Midbrain (tissue), 1 donor: ENCODE data around the gene CEP20.
A peak's percentile ranks its signal among the peaks of the same experiment; 100 is the strongest.

Experiments
- DNase-seq: peaks from one replicate; lab custom pipeline; 2025; lab: John Stamatoyannopoulos, UW

Gene CEP20

GRCh38 chr16:15897834-15898254 is 9.4 kb upstream of the CEP20 start:
- no peak for DNase-seq

DNA sequence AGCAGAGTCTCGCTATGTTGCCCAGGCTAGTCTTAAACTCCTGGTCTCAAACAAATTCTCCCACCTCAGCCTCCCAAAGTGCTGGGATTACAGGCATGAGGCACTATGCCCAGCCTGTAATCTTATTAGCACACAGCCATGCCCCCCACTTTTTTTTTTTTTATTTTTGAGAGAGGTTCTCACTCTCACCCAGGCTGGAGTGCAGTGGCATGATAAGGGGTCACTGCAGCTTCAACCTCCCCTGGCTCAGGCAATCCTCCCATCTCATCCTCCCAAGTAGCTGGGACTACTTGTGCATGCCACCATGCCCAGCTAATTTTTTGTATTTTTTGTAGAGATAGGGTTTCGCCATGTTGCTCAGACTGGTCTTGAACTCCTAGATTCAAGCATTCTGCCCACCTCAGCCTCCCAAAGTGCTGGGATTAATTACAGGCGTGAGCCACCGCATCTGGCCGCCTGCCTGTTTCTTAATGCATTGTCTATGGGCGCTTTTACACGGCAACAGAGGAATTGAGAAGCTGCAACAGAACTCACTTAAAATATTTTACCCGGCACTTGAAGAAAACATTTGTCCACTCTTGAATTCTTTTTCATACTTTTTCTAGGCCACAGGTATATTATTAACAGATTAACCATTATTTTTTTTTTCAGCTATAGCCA is 8.8 kb upstream of the CEP20 start:
- no peak for DNase-seq

DNA sequence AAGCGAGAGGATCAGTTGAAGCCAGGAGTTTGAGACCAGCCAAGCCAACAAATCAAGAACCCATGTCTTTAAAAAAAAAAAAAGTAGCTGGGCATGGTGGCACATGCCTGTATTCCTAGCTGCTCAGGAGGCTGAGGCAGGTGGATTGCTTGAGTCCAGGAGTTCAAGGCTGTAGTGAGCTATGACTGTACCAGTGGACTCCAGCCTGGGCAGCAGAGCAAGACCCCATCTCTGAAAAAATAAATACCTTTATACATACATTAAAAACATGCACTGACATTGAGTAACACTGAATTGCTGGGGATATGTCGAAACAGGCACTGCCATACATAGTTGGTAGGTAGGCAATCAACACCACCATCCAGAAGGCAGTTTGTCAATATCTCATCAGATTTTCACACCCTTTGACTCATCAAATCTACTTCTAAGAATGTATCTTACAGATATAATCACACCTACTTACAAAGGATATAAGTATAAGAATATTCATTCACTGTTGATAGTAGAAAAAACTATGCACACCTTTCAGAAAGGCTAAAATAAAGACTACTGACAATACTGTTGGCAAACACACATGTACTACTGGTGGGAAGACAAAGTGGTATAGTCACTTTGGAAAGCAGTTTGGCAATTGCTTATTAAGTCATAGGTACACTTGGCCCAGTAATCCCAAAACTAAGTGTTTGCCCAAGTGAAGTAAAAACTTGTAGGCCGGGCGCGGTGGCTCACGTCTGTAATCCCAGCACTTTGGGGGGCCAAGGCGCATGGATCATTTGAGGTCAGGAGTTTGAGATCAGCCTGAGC is 6.4 kb upstream of the CEP20 start:
- DNase-seq, result no peak

GRCh38 chr16:15891508-15891907 is 3.1 kb upstream of the CEP20 start:
- no peak for DNase-seq

- DNase-seq, result no peak
Observed at GRCh38 chr16:15887283-15887682, 1.1 kb downstream of the CEP20 start.

GRCh38 chr16:15886078-15886477 is 2.3 kb downstream of the CEP20 start:
- no peak for DNase-seq

DNA sequence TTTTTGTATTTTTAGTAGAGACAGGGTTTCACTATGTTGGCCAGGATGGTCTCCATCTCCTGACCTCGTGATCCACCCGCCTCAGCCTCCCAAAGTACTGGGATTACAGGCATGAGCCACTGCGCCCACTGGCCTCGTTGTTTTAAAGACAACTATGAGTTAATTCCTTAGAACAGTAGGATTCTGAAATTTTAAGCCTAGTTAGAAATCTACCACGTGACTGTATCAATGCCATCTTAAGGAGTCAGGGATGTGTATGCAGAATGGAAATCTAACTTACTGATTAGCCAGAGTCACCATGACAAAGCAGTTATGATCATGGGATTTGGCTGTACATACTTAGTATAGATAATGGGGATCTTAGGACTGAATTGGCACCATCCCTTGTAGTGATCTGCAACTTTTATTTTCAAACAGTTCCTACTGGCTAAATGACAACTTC is 2.8 kb downstream of the CEP20 start:
- DNase-seq, result no peak

DNA sequence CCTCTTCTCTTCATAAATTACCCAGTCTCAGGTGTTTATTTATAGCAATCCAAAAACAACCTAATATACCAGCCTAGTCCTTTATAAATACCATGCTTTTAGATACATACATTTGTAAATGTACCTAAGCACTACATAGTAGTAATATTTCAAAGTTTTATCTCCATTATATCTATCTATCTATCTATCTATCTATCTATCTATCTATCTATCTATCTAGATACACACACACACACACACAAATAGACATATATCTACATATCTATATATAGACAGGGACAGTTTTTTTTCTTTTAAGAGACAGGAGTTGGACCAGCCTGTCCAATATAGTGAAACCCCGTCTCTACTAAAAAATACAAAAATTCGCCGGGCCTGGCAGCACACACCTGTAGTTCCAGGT is 5.8 kb downstream of the CEP20 start:
- DNase-seq, result no peak

DNA sequence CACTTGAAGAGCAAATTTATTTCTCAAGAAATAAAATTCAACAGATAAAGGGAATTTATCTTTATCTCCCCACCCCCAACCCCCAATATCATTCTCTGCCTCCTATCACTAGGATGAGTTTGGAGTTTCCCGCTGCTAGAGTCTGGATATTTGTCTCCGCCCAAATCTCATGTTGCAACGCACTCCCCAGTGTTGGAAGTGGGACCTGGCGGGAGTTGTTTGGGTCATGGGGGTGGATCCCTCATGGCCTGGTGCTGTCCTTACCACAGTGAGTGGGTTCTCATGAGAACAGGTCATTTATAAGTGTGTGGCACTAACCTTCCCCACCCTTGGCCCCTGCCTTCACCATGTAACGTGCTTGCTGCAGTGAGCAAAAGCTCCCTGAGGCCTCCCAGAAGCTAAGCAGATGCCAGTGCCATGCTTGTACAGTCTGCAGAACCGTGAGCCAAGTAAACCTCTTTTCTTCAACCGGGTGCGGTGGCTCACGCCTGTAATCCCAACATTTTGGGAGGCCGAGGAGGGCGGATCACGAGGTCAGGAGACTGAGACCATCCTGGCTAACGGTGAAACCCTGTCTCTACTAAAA is 6.5 kb downstream of the CEP20 start:
- DNase-seq, result no peak

DNA sequence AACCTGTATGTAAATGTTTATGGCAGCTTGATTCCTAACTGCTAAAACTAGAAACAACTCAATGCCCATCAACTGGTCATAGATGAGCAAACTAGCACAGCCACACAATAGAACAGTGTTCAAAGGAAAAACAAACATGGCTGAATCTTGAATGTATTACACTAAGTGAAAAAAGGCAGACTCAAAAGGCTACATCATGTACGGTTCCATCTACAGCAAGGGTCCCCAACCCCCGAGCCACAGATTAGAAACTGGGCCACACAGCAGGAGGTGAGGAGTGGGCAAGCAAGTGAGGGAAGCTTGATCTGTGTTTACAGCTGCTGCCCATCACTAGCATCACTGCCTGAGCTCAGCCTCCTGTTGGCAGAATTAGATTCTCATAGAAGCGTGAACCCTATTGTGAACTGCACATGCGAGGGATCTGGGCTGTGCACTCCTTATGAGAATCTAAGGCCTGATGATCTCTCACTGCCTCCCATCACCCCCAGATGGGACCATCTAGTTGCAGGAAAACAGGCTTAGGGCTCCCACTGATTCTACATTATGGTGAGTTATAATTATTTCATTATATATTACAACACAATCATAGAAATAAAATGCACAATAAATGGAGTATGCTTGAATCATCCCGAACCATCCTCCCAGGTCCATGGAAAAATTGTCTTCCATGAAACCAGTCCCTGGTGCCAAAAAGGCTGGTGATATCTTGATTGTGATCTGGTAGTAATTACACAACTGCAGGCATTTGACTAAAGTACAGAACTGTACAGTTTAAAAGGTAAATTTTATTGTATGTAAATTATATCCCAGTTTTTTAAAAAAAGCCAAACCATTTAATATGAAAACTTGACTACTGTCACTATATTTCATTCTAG is 7.7 kb downstream of the CEP20 start:
- DNase-seq, result peak; percentile 18

- DNase-seq, result no peak
Observed at GRCh38 chr16:15879255-15879811, 9.1 kb downstream of the CEP20 start.

DNA sequence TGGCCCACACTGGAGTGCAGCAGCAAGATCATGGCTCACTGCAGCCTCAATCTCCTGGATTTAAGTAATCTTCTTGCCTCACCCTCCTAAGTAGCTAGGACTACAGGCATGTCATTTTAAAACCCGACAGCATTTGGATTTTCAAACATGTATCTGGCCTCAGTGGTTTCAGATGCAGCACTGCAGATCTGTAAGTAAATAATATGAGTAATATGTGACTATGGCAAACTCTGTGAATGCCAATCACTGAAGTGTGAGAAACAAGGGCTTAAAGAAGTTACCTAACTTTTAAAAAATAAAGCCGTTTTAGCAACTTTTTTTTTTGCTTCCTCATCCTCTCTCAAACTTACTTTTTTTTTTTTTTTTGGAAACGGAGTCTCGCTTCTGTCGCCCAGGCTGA is 11.9 kb downstream of the CEP20 start:
- DNase-seq, result no peak

DNA sequence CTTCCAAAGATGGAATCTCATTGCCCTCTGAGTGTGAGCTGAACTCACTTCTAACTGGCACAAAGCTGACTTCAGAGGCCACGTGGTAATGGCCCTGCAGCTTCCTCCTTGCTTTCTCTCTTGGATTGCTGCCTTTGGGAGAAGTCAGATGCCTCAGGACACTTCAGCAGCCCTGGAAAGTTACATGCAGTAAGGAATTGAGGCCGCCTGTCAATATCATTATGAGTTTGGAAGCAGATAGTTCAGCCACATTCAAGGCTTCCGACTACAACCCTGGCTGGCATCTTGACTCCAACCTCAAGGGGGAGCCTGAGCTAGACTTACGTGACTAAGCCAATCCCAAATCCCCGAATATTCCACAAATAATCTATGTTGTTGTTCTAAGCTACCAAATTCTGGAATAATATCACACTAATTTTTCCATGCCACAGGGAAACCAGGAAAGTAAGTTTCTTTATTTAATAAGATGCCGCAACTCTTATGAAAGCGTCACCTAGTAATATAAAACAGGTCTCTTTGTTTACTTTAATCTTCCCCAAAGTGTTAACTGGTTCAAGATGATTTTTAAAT is 13.6 kb downstream of the CEP20 start:
- DNase-seq, result peak; percentile 53

DNA sequence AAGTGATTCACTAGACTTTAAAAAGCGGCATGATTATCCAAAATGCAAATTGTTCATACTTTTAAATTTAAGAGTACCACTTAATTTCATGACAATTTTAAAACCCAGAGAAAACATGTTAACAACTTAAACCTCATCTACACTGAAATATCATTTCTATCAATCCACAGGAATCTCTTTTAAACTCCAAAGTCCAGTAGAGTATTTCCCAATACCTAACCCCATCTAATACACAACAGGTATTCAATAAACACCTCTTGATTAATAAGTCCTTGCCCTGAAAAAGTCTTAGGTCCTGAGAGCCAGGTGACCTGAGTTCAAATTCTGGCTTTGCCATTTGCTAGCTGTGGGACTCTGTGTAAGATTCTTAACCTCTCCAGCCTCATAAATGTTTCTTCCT is 14.7 kb downstream of the CEP20 start:
- DNase-seq, result no peak

- DNase-seq, result peak; percentile 3
Observed at GRCh38 chr16:15873301-15873700, 15.1 kb downstream of the CEP20 start.

GRCh38 chr16:15870011-15870410 is 18.4 kb downstream of the CEP20 start:
- DNase-seq, result no peak

- DNase-seq, result no peak
Observed at GRCh38 chr16:15866451-15866850, 22.0 kb downstream of the CEP20 start.

GRCh38 chr16:15865742-15866141 is 22.7 kb downstream of the CEP20 start:
- DNase-seq, result no peak

- no peak for DNase-seq
Observed at GRCh38 chr16:15864939-15865338, 23.5 kb downstream of the CEP20 start.

DNA sequence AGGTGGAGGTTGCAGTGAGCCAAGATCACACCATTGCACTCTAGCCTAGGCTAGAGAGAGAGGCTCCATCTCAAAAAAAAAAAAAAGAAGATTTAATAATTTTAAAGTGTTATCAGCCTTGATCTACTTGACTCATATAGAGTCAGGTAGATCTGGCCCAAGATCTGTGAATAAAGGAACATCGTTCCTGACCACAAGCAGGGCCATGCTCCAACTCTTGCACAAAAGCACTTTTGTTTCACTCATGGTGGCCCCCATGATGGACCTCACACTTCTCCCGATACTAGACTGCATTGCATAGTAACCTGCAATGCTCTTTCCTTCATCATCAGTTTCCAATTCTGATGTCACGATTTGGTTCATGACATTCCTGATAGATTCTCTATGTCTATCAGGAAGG is 26.4 kb downstream of the CEP20 start:
- no peak for DNase-seq

GRCh38 chr16:15858921-15859668 is 29.3 kb downstream of the CEP20 start:
- DNase-seq, result no peak
